ENCODE results near the gene OR2D3.
"Not testable (repeated sequence)": the region's sequence is repeated elsewhere in the genome, so short reads cannot be mapped to it uniquely, and the experiment has no call there.

Gene OR2D3, protein sequence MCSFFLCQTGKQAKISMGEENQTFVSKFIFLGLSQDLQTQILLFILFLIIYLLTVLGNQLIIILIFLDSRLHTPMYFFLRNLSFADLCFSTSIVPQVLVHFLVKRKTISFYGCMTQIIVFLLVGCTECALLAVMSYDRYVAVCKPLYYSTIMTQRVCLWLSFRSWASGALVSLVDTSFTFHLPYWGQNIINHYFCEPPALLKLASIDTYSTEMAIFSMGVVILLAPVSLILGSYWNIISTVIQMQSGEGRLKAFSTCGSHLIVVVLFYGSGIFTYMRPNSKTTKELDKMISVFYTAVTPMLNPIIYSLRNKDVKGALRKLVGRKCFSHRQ

DNA sequence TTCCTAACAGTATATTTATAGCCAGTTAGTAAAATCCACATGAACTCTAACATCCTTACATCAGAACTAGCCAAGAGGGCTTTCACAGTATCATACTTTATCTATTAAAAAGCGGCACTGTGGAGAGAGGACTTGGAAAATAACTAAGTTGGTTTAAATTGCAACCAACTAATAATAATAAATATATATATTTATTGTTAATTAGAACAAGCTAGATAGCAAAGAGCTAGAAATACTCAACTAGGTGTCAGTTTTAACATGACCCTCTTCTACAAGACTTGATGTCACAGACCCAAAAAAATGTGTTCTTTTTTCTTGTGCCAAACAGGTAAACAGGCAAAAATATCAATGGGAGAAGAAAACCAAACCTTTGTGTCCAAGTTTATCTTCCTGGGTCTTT is at the start of gene OR2D3:
Gene OR2D3, plus strand, starts transcription at position 301 of the 400 bp plus-strand sequence. Its CDS starts 0 bp downstream, at position 301.
- Mint-ChIP-seq H3K36me3 (ENCODE audit: low read depth) (no peaks in the 10 kb centered on the region), H3K27me3 (peaks cover 53% of the 10 kb centered on the region), H3K9me3 (peaks cover 1% of the 10 kb centered on the region), H3K27ac (no peak within 1 kb of the TSS), H3K4me1 (ENCODE audit: low read depth) (peaks cover 1% of the 10 kb centered on the region), H3K4me3 (no peak within 1 kb of the TSS)

- no peak overlapping the region for H3K4me3 Mint-ChIP-seq
- H3K27me3 Mint-ChIP-seq: peaks cover 16% of the 10 kb centered on the region
- no peaks in the 10 kb centered on the region for H3K4me1 Mint-ChIP-seq (ENCODE audit: low read depth)
- H3K27ac Mint-ChIP-seq: no peak overlapping the region
- H3K9me3 Mint-ChIP-seq: no peaks in the 10 kb centered on the region
- no peaks in the 10 kb centered on the region for H3K36me3 Mint-ChIP-seq (ENCODE audit: low read depth)
These were observed 49.5 kb upstream of the OR2D3 start for GRCh38 chr11:6871278-6871677.

DNA sequence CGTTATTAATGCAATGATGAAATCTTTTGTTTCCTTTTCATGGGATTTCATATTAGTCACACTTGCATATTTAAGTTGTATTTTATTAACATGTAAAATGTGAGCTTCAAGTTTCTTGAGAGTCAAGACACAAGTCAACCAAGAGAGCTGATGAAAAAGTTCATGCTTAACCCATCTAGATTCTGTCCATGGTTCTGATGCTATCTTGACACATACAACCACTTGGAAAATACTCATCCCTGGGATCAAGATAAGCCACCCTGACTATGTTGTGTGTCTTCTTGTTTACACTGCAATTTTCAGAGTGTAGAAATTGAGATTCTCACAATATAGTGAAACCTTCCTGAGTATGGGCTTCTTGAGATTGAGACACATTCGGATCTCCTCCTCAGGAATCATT is 45.0 kb upstream of the OR2D3 start:
- Mint-ChIP-seq H3K9me3 (no peaks in the 10 kb centered on the region), H3K4me1 (ENCODE audit: low read depth) (no peaks in the 10 kb centered on the region), H3K27ac (no peak overlapping the region), H3K27me3 (peaks cover 22% of the 10 kb centered on the region), H3K4me3 (no peak overlapping the region), H3K36me3 (ENCODE audit: low read depth) (no peaks in the 10 kb centered on the region)

DNA sequence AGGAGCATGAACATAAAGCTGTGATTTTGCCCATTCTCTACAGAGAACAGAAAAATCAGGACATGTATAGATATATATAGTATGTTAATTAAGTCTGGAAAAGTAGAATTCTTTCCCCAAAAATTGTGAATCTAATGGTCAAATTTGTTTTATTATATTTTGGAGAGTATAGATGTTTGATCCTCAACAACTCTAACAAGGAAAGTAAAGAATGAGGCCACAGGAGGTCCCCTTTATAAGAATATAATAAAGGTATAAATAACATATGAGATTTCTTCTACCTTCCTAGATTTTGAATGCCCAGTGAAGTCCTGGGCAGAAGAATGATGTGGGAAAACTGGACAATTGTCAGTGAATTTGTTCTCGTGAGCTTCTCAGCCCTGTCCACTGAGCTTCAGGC is 44.5 kb upstream of the OR2D3 start, which contains the start of gene OR10A4:
Gene OR10A4, plus strand, starts transcription at position 301 of the 400 bp plus-strand sequence. Its CDS starts 23 bp downstream, at position 324.
- Mint-ChIP-seq H3K27me3 (peaks cover 20% of the 10 kb centered on the region), H3K27ac (no peak within 1 kb of the TSS), H3K36me3 (ENCODE audit: low read depth) (no peaks in the 10 kb centered on the region), H3K9me3 (no peaks in the 10 kb centered on the region), H3K4me1 (ENCODE audit: low read depth) (no peaks in the 10 kb centered on the region), H3K4me3 (no peak within 1 kb of the TSS)

- no peaks in the 10 kb centered on the region for H3K4me1 Mint-ChIP-seq (ENCODE audit: low read depth)
These were observed 43.9 kb upstream of the OR2D3 start for GRCh38 chr11:6876914-6877313.

DNA sequence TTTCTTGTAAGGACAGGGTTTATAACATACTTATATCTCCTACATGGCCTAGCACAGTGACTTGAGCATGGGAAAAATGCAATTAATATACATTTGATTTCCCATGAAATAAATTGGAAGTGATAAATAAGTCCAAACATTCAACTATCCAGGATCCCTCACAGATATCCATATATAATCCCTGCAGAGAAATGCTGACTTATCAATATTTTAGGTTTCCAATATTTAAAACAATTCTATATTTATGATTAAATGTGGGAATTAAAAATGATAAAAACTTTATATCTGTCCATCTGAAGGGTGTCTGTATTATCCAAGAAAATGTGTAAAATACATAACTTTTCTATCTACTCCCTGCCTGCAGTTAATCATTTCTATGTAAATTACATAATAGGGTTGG is 38.1 kb upstream of the OR2D3 start:
- Mint-ChIP-seq H3K27me3 (peaks cover 26% of the 10 kb centered on the region), H3K4me1 (ENCODE audit: low read depth) (no peaks in the 10 kb centered on the region)

More at GRCh38 chr11:6876914-6877313, 43.9 kb upstream of the OR2D3 start:
- no peak overlapping the region for H3K27ac Mint-ChIP-seq
- H3K36me3 Mint-ChIP-seq (ENCODE audit: low read depth): no peaks in the 10 kb centered on the region
- H3K9me3 Mint-ChIP-seq: no peaks in the 10 kb centered on the region
- peaks cover 17% of the 10 kb centered on the region for H3K27me3 Mint-ChIP-seq
- H3K4me3 Mint-ChIP-seq: no peak overlapping the region

GRCh38 chr11:6887711-6888110 is 33.1 kb upstream of the OR2D3 start:
- peaks cover 24% of the 10 kb centered on the region for H3K27me3 Mint-ChIP-seq
- not testable (repeated sequence) for H3K36me3 Mint-ChIP-seq (ENCODE audit: low read depth); H3K4me1 Mint-ChIP-seq (ENCODE audit: low read depth); H3K9me3 Mint-ChIP-seq; H3K4me3 Mint-ChIP-seq; H3K27ac Mint-ChIP-seq

More for the DNA sequence above, 38.1 kb upstream of the OR2D3 start:
- Mint-ChIP-seq H3K9me3 (peaks cover 5% of the 10 kb centered on the region), H3K4me3 (no peak overlapping the region), H3K36me3 (ENCODE audit: low read depth) (no peaks in the 10 kb centered on the region), H3K27ac (no peak overlapping the region)

DNA sequence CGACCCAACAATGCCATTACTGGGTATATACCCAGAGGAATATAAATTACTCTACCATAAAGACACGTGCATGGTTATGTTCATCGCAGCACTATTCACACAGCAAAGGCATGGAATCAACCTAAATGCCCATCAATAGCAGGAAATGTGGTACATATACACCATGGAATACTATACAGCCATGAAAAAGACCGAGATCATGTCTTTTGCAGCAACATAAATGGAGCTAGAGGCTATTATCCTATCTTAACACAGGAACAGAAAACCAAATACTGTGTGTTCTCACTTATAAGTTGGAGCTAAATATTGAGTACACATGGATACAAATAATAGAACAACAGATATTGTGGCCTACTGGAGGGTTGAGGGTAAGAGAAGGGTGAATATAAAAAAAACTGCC is 32.0 kb upstream of the OR2D3 start:
- peaks cover 17% of the 10 kb centered on the region for H3K27me3 Mint-ChIP-seq
- H3K9me3 Mint-ChIP-seq: peaks cover 5% of the 10 kb centered on the region
- H3K4me1 Mint-ChIP-seq (ENCODE audit: low read depth): no peaks in the 10 kb centered on the region
- no peak overlapping the region for H3K4me3 Mint-ChIP-seq
- H3K36me3 Mint-ChIP-seq (ENCODE audit: low read depth): no peaks in the 10 kb centered on the region
- H3K27ac Mint-ChIP-seq: no peak overlapping the region

DNA sequence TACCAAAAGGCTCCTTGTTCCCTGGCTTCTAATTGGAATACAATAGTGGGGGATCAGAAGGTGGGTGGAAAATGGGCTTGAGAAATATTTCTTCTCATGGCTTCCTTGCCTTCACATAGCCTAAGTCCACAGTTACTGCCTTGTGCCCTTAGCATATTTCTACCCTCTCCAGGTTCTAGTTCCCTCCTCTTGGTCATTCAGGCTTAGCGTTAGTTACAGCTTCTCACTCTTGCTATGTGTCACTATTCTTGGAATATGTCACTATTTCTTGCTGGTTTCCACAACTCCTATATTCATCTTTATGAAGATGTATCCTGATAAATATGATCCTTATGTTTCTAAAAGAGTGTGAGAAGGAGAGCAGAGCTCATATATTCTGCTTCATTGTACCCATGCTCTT is 31.0 kb upstream of the OR2D3 start:
- no peaks in the 10 kb centered on the region for H3K36me3 Mint-ChIP-seq (ENCODE audit: low read depth)
- H3K4me3 Mint-ChIP-seq: no peak overlapping the region
- no peak overlapping the region for H3K27ac Mint-ChIP-seq
- peaks cover 11% of the 10 kb centered on the region for H3K27me3 Mint-ChIP-seq
- peaks cover 5% of the 10 kb centered on the region for H3K9me3 Mint-ChIP-seq
- no peaks in the 10 kb centered on the region for H3K4me1 Mint-ChIP-seq (ENCODE audit: low read depth)

DNA sequence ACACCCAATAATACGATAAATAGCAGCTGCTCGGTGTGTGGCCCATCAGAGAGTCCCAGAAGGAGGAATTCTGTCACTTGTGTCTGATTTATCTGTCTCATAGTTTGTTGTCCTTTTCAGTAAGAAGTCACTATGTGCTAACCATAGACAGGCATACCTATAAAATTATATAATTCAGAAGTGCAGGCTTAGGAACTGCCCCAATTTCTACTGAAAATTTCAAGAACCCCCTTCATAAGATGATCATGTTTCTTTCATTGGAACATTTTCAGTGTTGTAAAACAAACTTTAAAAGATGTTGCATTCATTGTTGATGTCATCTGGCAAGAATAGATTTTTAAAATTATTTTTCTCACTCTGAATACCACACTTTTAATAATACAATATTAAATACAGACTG is 28.4 kb upstream of the OR2D3 start, which contains the start of gene OR2D2:
Gene OR2D2, minus strand, starts transcription at position 101 of the 400 bp plus-strand sequence. Its CDS starts 0 bp downstream, at position 101.
- Mint-ChIP-seq H3K4me1 (ENCODE audit: low read depth) (no peaks in the 10 kb centered on the region), H3K4me3 (no peak within 1 kb of the TSS), H3K27ac (no peak within 1 kb of the TSS), H3K27me3 (peaks cover 3% of the 10 kb centered on the region), H3K36me3 (ENCODE audit: low read depth) (no peaks in the 10 kb centered on the region), H3K9me3 (no peaks in the 10 kb centered on the region)

DNA sequence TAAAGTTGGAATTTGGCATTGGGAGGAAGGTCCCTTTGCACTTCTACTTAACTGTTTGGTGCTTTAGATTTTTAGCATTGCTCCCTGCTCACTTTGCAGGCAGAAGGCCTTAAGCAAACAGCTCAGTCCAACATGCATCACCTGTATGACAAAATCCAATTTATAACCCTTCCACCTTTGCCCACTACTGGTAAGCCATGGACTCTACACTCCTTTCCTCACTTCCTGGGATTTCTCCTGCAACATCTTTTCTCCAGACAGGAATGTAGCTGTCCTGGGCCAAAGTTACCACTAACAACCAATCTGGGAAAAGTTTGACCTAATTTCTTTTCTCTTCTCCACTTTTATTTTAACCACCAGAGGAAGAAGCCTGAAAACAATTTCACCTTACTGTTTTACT is 26.7 kb upstream of the OR2D3 start:
- Mint-ChIP-seq H3K27me3 (peaks cover 8% of the 10 kb centered on the region), H3K4me3 (no peak overlapping the region)

DNA sequence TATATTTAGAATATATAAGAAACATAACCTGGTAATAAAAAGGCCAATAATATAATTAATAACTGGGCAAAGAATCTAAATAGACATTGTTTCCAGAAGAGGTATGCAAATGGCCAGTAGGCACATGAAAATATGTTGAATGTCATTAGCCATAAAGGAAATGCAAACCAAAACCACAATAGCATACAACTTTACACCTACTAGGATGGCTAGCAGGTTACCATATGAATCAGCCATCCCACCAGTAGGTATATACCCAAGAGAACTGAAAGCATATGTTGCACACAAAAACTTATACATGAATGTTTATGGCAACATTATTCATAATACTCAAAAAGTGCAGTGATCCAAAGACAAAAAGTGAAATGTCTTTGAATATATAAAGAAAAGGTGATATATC is 25.8 kb upstream of the OR2D3 start:
- no peaks in the 10 kb centered on the region for H3K4me1 Mint-ChIP-seq (ENCODE audit: low read depth)
- no peak overlapping the region for H3K4me3 Mint-ChIP-seq
- H3K36me3 Mint-ChIP-seq (ENCODE audit: low read depth): no peaks in the 10 kb centered on the region
- peaks cover 8% of the 10 kb centered on the region for H3K27me3 Mint-ChIP-seq
- no peak overlapping the region for H3K27ac Mint-ChIP-seq
- H3K9me3 Mint-ChIP-seq: no peaks in the 10 kb centered on the region

More for the DNA sequence above, 26.7 kb upstream of the OR2D3 start:
- Mint-ChIP-seq H3K9me3 (no peaks in the 10 kb centered on the region), H3K4me1 (ENCODE audit: low read depth) (no peaks in the 10 kb centered on the region), H3K27ac (no peak overlapping the region), H3K36me3 (ENCODE audit: low read depth) (no peaks in the 10 kb centered on the region)

- H3K27ac Mint-ChIP-seq: no peak overlapping the region
- no peaks in the 10 kb centered on the region for H3K36me3 Mint-ChIP-seq (ENCODE audit: low read depth)
- H3K4me3 Mint-ChIP-seq: no peak overlapping the region
- H3K27me3 Mint-ChIP-seq: peaks cover 8% of the 10 kb centered on the region
- H3K4me1 Mint-ChIP-seq (ENCODE audit: low read depth): no peaks in the 10 kb centered on the region
- no peaks in the 10 kb centered on the region for H3K9me3 Mint-ChIP-seq
These were observed 21.9 kb upstream of the OR2D3 start for GRCh38 chr11:6898911-6899310.

GRCh38 chr11:6900327-6900999 is 20.3 kb upstream of the OR2D3 start:
- Mint-ChIP-seq H3K27ac (no peak overlapping the region), H3K27me3 (peaks cover 8% of the 10 kb centered on the region), H3K4me3 (no peak overlapping the region), H3K4me1 (ENCODE audit: low read depth) (no peaks in the 10 kb centered on the region), H3K36me3 (ENCODE audit: low read depth) (no peaks in the 10 kb centered on the region), H3K9me3 (no peaks in the 10 kb centered on the region)

DNA sequence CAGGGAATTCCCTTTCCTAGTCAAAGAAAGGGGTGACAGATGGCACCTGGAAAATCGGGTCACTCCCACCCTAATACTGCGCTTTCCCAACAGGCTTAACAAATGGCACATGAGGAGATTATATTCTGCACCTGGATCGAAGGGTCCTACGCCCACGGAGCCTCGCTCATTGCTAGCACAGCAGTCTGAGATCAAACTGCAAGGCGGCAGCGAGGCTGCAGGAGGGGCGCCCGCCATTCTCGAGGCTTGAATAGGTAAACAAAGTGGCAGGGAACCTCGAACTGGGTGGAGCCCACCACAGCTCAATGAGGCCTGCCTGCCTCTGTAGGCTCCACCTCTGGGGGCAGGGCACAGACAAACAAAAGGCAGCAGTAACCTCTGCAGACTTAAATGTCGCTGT is 16.0 kb upstream of the OR2D3 start:
- H3K27me3 Mint-ChIP-seq; H3K4me1 Mint-ChIP-seq (ENCODE audit: low read depth); H3K27ac Mint-ChIP-seq; H3K9me3 Mint-ChIP-seq; H3K36me3 Mint-ChIP-seq (ENCODE audit: low read depth); H3K4me3 Mint-ChIP-seq: not testable (repeated sequence)

All from stimulated activated naive CD8-positive, alpha-beta T cell treated with anti-CD3 and anti-CD28 coated beads, Interleukin-15, Interleukin-2, amounts not matched to agents 100 ng/mL and 50 ng/mL, for 24 hours (primary cell).